HTERT RPE-1 (cell line): ENCODE data around the gene TNFRSF13B.
"Not testable (repeated sequence)": the region's sequence is repeated elsewhere in the genome, so short reads cannot be mapped to it uniquely, and the experiment has no call there.

Experiments used
- in situ Hi-C: fragments of 300-500 bp; cut with MboI; formaldehyde crosslinking; loops from 4 replicates; pipeline ENCODE4 v1.14.3; 2020; ENCODE audit warnings: low sequenced_read_pairs

TNFRSF13B gene

DNA sequence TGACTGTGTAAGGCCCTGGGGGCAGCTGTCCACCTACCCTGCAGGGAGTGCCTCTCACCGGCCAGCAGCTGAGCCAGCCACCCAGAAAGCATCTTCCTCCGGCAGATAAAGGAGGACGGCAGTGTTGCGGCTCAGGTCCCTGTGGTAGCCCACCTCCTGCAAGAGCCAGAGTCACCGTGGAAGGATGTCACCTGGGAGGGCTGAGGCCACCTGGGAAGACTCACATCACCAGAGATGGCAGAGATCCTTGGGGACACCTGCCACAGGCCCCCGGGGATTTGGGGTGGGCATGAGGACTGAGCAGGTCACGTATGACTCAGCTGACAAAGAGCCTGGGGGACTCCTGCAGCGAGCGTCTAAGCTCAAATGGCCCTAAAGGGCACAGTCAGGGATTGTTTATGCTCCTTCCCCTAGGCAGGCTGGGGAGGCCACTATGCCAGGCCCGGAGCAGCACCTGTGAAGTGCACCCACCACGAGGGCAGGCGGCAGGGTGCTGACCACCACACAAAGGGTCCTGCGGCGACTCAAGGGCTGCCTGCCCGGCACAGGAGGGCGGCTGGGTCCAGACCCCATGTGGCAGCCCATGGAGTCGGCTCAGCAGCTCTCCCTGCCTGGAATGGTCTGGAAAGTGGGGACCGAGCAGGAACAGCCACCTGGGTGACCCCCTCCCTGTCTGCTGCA, 44.1 kb downstream of the TNFRSF13B start:
- in situ Hi-C loops, result no loop called here

DNA sequence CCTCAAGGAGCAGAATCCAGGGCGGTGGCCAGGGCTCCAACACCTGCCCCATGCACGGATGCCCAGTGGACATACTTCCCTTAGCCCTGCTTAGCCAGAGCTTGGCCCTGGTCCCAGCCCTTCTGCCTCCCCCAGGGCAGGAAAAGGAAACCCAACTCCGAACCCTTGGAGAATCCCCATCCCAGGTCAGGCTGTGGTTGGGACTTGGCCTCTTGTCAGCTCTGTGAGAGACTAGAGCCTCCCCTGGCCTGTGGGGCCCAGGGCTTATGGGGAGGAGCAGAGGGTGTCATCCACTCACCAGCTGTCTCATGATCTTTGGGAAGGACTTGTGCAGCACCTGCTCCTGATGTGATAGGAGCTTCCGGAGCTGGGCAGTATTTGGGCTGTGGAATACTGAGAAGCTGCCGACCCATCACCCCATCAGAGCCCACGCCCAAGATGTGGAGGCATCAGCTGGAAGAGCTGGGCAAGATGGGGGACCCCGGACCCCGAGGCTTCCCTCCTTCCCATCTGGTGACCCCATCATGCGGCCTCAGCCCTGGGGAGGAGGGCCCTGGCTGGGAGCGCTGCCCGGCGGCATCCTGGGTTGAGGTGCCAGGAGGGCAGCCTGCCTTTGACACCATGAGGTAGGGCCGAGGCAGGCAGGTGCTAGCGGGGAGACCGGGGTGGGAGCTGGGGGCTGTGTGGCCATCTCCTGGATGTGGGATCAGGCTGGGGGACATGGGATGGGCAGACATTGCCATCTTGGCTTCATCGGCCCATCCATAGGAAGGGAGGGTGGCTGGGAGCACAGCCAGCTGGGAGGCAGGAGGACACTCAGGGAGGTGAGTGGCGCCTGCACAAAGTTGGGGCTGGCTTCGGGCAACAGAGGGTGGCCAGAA, 45.1 kb downstream of the TNFRSF13B start:
- in situ Hi-C loops, result no loop called here

DNA sequence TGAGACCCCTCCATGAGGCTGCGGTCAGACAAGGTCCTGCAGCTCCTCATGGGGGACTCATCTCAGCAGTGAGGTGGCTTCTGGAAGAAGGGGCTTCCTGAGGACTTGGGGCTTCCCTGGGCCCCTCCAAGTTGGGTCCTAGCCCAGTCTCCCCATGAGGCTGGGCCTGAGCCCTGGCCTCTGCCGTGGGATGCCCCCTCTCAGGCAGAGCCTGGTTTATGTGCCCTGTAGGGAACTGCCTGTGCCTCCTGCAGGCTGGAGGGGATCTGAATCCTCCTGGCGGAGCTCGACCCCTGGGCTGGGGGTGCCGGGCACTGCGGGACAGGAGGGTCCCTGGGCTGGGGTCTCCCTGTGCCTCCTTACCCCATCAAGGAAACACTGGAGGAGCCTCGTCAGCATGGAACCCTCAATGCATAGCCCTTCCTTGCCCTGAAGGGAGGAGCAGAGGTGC, 45.8 kb downstream of the TNFRSF13B start:
- in situ Hi-C loops, result no loop called here

DNA sequence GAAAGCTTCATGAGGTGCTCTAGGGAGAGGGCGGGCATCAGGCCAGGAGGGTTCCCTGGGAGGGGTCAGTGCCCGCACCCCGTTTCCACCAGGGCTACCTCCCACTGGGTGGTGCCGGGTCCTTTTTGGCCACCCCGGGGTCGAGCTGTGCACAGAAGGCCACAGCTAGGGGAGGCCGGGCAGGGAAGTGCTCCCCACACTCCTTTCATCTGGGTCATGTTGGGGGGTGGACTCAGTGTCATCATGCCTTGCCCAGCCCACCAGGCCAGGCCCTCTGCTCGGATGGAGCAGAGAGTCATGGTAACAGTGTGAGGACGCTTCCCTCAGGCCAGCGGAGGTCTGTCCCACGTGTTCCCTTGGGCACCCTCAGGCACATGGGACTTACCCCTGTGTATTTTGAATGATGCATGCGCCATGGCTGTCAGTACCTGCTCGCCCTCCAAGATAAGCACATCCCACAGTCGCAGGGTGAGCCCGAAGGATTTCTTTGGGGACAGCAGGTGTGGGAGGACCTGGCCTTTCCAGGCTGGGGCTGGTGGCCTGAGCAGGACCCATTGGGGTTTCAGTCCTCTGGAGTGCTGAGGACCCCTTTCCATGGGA, 46.4 kb downstream of the TNFRSF13B start:
- in situ Hi-C loops, result no loop called here

DNA sequence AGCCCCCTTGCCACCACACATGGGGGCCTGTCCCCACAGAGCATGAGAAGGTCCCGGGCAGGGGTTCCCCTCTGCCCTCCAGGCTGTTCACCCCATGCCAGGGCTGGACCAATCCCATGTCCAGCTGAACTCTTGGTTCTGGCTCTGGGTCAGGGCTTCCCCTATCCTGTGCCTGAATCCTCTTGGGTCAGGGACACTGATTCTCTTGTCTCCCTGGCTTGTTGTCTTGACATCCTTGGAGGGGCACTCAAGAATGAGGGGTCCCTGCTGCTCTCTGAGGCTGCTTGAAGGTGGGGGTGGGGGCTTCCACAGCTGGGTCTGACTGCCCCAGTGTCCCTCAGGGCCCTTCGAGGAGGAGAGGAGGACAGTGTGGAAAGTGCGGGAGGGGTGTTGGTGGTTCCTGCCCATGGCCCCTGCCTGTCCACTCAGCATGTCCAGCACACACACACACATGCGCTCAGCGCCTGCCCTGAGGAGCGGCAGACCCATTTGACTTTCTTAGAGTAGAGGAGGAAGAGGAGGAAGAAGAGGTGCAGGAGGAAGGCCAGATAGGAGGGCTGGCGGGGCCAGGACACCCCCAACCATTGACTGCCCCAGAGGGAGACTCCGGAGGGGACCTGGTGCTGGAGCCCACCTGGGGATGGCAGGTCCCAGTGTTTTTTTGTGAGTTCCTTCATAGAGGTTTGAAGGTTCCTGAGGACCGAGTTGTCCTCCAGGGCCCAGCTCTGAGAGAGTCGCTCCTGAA, 47.0 kb downstream of the TNFRSF13B start:
- in situ Hi-C loops, result no loop called here

DNA sequence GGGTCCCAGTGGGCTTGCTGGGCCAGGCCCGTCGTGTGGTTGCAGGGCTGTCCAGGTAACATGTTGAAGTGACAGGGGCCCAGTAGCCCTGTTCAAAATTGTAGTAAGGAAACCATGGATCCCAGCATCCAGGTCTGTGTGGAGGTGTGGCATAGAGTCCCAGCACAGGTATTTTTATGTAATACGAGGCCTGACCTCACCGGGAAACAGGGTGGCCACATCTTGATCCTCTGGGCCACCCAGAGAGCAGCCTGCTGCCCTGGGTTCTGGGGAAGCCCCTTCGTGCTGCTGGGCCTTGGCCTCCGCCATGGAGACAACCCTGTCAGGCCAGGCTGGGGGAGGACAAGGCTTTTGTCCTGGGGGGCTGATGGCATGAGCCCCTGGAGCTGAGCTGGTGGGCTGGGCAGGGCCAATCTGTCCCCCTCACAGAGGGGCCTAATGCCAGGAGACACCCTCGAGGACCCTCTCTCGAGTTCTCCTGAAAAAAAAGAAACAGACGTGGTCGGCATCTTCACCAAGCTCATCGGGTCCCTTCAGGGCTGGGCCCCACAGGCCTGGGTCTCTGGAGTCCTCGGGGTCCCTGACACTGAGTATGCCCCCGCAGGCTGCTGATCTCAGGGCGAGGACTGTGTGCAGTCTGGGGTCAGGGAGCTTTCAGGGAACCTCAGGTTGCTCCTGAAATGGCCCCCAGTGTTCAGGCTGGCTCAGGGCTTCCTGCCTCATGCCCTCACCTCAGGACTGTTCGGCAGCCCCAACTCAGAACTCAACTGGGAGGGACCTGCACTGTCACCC, 47.8 kb downstream of the TNFRSF13B start:
- in situ Hi-C loops, result no loop called here

DNA sequence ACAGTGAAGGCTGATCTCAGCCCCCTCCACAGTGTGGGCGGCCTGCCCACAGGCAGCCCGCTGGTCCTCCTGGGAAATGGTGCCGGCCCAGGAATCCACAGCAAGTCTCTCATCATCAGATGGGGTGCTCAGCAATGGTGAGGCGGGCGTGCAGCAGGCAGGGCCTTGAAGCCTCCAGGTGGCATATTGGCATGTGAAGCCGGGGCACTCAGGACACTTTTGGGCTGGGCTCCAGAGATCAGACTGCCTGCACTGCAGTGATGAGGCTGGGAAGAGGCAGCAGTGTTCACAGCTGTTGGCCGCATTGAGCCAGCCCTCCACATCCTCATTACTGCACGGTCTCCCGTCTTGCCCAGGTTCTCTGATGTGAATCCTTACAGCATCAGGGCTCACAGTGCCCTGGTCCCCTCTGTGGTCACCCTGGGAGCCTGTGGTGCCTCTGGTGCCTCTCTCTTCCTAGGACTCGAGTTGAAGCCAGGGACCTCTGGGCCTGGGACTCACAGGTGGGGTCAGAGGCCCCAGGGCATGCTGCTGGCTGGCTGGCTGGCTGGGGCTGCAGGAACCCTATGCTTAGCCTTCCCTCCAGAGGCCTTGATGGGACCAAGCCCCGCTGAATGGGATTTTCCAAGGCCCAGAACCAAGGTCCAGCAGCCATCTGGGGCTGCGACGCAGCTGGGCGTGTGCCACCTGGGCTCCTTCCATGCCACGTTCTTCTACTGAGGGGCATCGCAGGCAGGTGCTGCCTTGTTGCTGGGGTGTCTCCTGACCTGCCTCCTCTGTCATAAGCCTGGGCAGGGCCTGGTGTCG, 48.6 kb downstream of the TNFRSF13B start:
- in situ Hi-C loops, result no loop called here

DNA sequence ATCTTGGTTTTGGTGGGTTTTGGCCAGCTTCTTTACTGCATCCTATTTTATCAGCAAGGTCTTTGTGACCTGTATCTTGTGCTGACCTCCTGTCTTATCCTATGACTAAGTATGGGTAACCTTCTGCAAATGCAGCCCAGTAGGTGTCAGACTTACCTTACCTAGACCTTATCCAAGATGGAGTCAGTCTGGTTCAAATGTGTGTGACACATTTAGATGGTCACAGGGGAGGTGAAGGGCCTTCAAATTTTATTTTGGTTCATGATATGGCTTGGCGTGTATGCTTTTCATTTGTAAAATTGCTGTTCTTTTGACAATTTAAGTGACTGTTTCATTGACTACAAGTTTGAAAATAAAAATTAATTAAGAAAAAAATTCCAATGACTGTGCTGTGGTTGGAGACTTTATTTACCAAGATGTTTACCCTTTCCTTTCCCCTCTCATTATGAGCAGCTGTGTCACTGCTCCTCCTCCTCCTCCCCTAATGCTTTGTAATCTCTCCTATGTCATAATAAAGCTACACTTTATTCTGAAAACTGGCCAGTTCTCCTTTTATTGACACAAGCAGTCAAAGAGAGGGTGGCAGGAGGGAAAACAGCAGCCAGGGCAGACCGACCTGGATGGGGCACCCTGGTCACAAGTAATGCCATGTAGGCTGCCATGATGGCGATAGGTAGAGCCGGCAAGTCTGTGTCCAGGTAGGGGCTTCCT, 49.4 kb downstream of the TNFRSF13B start:
- in situ Hi-C loops, result no loop called here

DNA sequence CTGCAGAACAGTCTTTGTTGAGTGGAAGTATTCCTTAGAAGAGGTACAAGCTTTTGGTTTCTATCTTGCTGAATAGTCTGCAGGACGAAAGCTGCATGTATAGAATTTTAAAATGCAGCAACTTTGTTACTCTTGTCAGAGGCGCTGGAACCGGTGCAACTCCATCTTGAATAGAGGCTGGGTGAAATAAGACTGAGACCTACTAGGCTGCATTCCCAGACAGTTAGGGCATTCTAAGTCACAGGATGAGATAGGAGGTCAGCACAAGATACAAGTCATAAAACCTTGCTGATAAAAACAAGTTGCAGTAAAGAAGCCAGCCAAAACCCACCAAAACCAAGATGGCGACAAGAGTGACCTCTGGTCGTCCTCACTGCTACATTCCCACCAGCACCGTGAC, 50.5 kb downstream of the TNFRSF13B start:
- in situ Hi-C loops, result not testable (repeated sequence)

DNA sequence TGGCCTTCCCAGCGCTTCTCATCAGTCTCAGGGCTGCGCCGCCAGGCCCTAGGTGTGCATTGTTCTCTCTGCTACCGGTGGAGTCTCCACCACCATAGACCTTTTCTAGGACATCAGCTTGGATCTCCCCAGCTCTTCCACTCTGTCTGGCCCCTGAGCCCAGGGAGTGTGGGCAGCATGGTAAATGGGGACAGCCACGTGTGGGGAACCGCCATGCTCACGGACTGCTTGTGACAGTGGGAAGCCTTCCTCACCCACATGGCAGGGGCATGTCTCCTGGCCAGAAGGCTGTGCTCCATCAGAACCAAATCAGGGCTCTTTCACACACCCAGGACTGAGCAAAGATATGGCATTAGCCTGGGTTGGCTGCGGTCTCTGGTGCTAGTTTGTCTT, 51.3 kb downstream of the TNFRSF13B start:
- in situ Hi-C loops, result no loop called here

DNA sequence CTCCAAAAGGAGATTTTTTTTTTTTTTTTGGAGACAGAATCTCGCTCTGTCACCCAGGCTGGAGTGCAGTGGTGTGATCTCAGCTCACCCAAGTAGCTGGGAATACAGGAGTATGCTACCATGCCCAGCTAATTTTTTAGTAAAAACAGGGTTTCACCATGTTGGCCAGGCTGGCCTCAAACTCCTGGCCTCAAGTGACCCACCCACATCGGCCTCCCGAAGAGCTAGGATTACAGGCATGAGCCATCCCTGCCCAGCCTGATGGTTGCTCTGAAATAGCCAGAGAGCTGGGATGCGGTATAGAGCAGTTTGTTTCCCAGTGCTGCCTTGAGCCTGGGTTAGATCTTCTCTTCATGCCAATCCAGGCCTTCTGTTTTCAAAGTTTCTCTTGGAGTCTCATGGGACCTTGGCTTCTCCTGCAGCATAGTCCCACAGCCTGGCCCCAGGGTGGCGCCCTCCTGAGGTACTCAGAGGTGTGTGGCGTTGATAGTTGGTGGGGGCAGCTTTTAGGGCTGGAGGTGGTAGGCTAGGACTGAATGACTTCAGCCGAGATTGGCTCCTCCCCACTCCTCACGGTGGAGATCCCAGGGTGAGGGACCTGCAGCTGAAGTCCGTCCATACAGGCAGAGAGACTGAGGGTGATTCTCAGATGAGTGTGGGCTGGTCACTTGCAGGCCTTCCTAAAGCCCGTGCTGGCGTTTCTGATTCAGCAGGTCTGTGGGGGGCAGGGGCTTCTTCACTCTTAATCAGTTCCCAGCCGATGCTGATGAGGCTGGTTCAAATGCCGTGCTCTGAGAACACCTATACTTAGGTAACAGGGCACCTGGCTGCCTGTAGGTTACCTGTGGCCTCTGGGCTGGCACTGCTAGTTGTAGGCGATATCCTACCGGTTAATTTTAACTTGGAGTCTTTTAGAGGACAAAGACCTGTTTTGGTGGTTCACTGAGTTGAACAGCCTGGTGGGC, 52.0 kb downstream of the TNFRSF13B start:
- in situ Hi-C loops, result no loop called here

DNA sequence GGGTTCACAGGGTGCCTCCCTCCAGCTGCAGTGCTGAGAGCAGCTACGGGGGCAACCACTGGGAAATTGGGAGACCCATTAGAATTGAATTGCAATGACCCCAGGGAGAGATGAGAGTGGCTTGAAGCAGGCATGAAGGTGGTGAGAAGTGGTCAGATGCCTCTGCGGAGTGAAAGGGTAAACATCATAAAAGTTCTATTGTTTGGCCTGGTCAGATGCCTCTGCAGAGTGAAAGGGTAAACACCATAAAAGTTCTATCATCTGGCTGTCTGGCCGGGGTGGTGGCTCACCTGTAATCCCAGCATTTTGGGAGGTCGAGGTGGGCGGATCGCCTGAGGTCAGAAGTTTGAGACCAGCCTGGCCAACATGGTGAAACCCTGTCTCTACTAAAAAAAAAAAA, 53.5 kb downstream of the TNFRSF13B start:
- in situ Hi-C loops, result no loop called here

DNA sequence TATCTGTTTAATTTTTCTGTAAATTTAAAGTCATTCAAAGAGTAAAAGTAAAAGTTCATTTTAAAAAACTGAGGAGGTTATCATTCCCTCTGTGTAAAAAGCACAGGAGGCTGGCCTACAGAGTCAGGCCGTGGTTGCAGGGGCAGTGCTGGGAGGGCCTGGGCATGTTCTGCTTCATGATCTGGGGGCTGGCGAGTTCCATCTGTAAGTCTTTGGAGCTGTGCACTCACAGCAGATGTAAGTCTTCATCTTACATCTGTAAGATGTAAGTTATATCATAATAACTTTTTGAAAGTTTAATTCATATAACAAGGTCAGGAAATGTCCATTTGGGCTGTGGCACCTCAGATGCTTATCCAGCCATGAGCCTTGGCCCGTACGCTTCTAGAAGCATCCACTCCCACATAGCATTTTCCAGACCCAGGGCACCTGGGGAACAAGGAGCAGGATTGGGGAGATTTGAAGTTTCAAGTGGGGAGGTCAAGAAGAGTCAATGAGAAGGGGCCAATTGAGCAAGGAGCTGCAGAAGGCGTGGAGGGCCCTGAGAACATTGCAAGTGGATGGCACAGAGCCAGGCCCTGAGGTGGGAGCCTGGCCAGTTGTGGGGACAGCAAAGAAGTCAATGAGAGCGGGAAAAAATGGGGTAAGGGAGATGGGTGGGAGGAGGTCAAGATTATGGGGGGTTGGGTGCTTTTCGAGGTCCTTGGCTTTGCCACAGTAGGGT, 54.1 kb downstream of the TNFRSF13B start:
- in situ Hi-C loops, result no loop called here

DNA sequence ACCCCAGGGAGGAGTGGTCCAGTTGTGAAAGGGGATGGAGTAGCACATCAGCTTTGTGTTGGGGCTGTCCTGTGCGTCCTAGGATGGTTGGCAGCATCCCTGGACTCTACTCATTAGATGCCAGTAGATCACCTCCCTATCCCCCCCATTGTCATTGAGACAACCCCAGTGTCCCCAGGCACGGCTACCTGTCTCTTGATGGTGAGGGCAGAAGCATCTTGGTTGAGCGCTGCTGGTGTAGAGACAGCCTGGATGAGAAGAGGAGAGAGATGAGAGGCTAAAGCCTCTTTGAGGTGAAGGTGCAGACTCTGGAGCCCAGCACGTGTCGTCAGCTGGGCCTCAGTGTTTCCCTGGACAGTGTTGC, 55.4 kb downstream of the TNFRSF13B start:
- in situ Hi-C loops, result no loop called here

DNA sequence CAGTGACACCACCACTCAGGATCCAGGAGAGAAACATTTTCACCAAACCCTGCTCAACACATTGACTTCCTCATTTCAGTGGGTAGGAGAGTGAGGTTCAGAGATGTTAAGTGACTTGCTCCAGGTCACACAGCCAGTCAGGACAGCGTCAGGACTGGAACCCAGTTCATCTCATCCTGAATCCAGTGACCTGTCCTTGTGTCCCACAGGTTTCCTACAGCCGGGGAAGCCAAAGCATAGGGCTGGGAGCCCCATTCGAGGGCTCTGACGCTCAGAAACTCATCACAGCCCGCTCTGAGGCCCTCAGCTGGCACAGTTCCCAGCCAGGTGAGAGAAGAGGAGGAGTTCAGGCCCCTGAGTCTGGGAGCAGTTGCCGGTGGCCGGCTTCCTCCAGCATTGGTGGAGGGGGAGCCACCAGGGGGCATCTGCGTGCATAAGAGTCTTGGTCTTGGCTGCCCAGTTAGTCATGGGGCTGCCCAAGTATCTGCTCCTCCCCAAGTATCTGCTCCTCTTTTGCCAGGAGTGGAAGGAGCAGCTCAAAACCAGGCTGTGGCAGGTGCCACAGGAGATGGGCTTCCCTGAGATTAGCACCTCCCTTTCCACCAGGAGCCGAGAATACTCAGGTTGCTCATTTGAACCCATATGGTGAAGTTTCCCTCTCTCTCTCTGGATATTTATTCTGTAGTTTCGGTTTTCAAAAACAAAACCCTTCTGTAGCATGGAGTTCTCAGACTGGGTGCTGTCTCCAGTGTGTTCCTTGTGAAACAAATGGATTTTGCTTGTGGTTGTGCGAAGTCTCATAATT, 56.0 kb downstream of the TNFRSF13B start:
- in situ Hi-C loops, result no loop called here

DNA sequence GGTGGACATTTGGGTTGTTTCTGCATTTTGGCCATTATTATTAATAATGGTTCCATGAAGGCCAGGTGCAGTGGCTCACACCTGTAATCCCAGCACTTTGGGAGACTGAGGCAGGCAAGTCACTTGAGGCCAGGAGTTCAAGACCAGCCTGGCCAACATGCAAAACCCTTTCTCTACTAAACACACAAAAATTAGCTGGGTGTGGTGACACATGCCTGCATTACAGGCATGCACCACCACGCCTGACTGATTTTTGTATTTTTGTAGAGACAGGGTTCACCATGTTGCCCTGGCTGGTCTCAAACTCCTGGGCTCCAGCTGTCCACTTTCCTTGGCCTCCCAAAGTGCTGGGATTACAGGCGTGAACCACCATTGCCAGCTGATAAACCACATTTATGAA, 58.5 kb downstream of the TNFRSF13B start:
- in situ Hi-C loops, result no loop called here
